HG03196 (cell line): ENCODE results near the gene LEMD1.
"Not testable (repeated sequence)": the region's sequence is repeated elsewhere in the genome, so short reads cannot be mapped to it uniquely, and the experiment has no call there.

ENCODE experiments used
- ATAC-seq: cut with Tn5 transposase; IDR thresholded peaks from one replicate; pipeline ENCODE4 v1.9.1; 2021; ENCODE audit not compliant: unreplicated experiment

The LEMD1 gene

GRCh38 chr1:205430696-205431305 is 8.9 kb upstream of the LEMD1 start:
- no peak for ATAC-seq

- no peak for ATAC-seq
Observed at GRCh38 chr1:205429762-205430695, 8.2 kb upstream of the LEMD1 start.

GRCh38 chr1:205424901-205425600 is 3.2 kb upstream of the LEMD1 start:
- no peak for ATAC-seq

- ATAC-seq: no peak
Observed at GRCh38 chr1:205423814-205424399, 2.1 kb upstream of the LEMD1 start.

GRCh38 chr1:205422993-205423642 is 1.3 kb upstream of the LEMD1 start:
- no peak for ATAC-seq

GRCh38 chr1:205420938-205421337 is 918 bp downstream of the LEMD1 start:
- no peak for ATAC-seq

- ATAC-seq: no peak
Observed at GRCh38 chr1:205417870-205418635, 3.8 kb downstream of the LEMD1 start.

- ATAC-seq: no peak
Observed at GRCh38 chr1:205416322-205416721, 5.5 kb downstream of the LEMD1 start.

GRCh38 chr1:205410581-205411298 is 11.1 kb downstream of the LEMD1 start:
- no peak for ATAC-seq

- no peak for ATAC-seq
Observed at GRCh38 chr1:205407970-205408369, 13.9 kb downstream of the LEMD1 start.

GRCh38 chr1:205406252-205406651 is 15.6 kb downstream of the LEMD1 start:
- ATAC-seq: not testable (repeated sequence)

- ATAC-seq: not testable (repeated sequence)
Observed at GRCh38 chr1:205404484-205404883, 17.4 kb downstream of the LEMD1 start.

GRCh38 chr1:205398586-205398985 is 23.3 kb downstream of the LEMD1 start:
- no peak for ATAC-seq

- ATAC-seq: no peak
Observed at GRCh38 chr1:205396967-205397616, 24.8 kb downstream of the LEMD1 start.

- no peak for ATAC-seq
Observed at GRCh38 chr1:205395616-205396015, 26.2 kb downstream of the LEMD1 start.

GRCh38 chr1:205392650-205393049 is 29.2 kb downstream of the LEMD1 start:
- no peak for ATAC-seq

GRCh38 chr1:205391386-205391785 is 30.5 kb downstream of the LEMD1 start:
- no peak for ATAC-seq

- no peak for ATAC-seq
Observed at GRCh38 chr1:205387845-205388244, 34.0 kb downstream of the LEMD1 start.

GRCh38 chr1:205382990-205383389 is 38.9 kb downstream of the LEMD1 start:
- not testable (repeated sequence) for ATAC-seq
